CD4-positive, alpha-beta T cell (primary cell): ENCODE measurements around the gene CIPC. TPM values are rescaled to one million over a fixed set of nuclear protein-coding genes. Genes with fewer than 3 reads are reported as not detected.
A peak's percentile ranks its signal among the peaks of the same experiment; 100 is the strongest.

ENCODE experiments used
- ATAC-seq: fragments of 200-7000 bp; cut with Tn5 transposase; one replicate; pipeline ENCODE4 v1.10.0; 2022; ENCODE audit warnings: mild to moderate bottlenecking; ENCODE audit not compliant: poor library complexity
- CTCF ChIA-PET: fragments of 350-600 bp; sonication (Branson Sonifier 250); formaldehyde crosslinking; loops from one replicate; lab custom pipeline; 2021; ENCODE audit warnings: antibody characterized with exemption, inconsistent platforms; lab: Charles Lee
- POLR2A ChIA-PET: fragments of 350-600 bp; sonication (Branson Sonifier 250); formaldehyde crosslinking; loops from one replicate; lab custom pipeline; 2021; ENCODE audit warnings: antibody characterized with exemption, inconsistent platforms; lab: Charles Lee
- DNase-seq, 14 experiments: peaks; one replicate each; pipeline ENCODE4 v3.0.0-alpha.2; 2013 to 2020; ENCODE audit warnings: mixed read lengths in 2 of 14
- H3K27ac ChIP-seq, 2 donors: one replicate each; pipeline versions ENCODE4 v1.5.1 to v1.7.0; 2013; ENCODE audit warnings: low read length in 2 of 2, low read depth in 1 of 2, mild to moderate bottlenecking in 1 of 2
- H3K27me3 ChIP-seq, 2 experiments: 1 replicate in 1 of 2; 2 replicates in 1 of 2; pipeline versions ENCODE4 v1.6.1 to v1.7.0; 2013; ENCODE audit warnings: low read length in 2 of 2, control low read depth in 1 of 2, mild to moderate bottlenecking in 1 of 2, moderate library complexity in 1 of 2; ENCODE audit not compliant: insufficient read depth in 2 of 2, control insufficient read depth in 1 of 2
- H3K36me3 ChIP-seq: one replicate; pipeline ENCODE4 v1.6.1; 2013; ENCODE audit warnings: low read length, control low read depth; ENCODE audit not compliant: insufficient read depth
- H3K4me1 ChIP-seq: one replicate; pipeline ENCODE4 v1.6.1; 2013; ENCODE audit warnings: low read length, control low read depth; ENCODE audit not compliant: insufficient read depth
- H3K4me3 ChIP-seq: one replicate; pipeline ENCODE4 v1.5.1; 2013; ENCODE audit warnings: mild to moderate bottlenecking, low read length, moderate library complexity
- H3K9me3 ChIP-seq, 2 experiments: 1 replicate in 1 of 2; 2 replicates in 1 of 2; pipeline versions ENCODE4 v1.6.1 to v1.7.0; 2013; ENCODE audit warnings: low read length in 2 of 2, mild to moderate bottlenecking in 2 of 2, control low read depth in 1 of 2, moderate library complexity in 1 of 2; ENCODE audit not compliant: control insufficient read depth in 1 of 2, insufficient read depth in 1 of 2
- H3K27ac Mint-ChIP-seq: one replicate; pipeline ENCODE4 v1.8.0; 2020; ENCODE audit warnings: mixed read lengths
- H3K27me3 Mint-ChIP-seq: one replicate; pipeline ENCODE4 v1.8.0; 2021; ENCODE audit warnings: mixed read lengths
- H3K36me3 Mint-ChIP-seq: one replicate; pipeline ENCODE4 v1.8.0; 2021; ENCODE audit warnings: low read depth, mixed read lengths
- H3K4me1 Mint-ChIP-seq: one replicate; pipeline ENCODE4 v1.8.0; 2021; ENCODE audit warnings: low read depth, mixed read lengths
- H3K4me3 Mint-ChIP-seq: one replicate; pipeline ENCODE4 v1.8.0; 2020; ENCODE audit warnings: mild to moderate bottlenecking, mixed read lengths
- H3K9me3 Mint-ChIP-seq: one replicate; pipeline ENCODE4 v1.8.0; 2020; ENCODE audit warnings: mixed read lengths
- intact Hi-C, 2 experiments: fragments of 100-400 bp; cut with DNase I in 1 of 2; cut with micrococcal nuclease in 1 of 2; formaldehyde crosslinking; loops; one replicate each; pipeline versions ENCODE4 v1.15.1 to v1.9.0; 2023 to 2025; cut with DNase I, micrococcal nuclease
- total RNA-seq, 174 experiments: library from RNA in 2 of 174; stranded (reverse) in 2 of 174; gene quantifications; one replicate each; pipeline ENCODE4 v1.2.3 and lab custom pipeline; 2021 to 2026
- TF ChIP-seq, protein P1 (sequence below): fragments of 200-600 bp; IDR thresholded peaks from one replicate; pipeline ENCODE4 v1.8.0; 2022; ENCODE audit warnings: antibody characterized with exemption, mild to moderate bottlenecking

Gene CIPC
- total RNA-seq, 2 experiments from 2014 or later, result 8.2 to 10.7 TPM

DNA sequence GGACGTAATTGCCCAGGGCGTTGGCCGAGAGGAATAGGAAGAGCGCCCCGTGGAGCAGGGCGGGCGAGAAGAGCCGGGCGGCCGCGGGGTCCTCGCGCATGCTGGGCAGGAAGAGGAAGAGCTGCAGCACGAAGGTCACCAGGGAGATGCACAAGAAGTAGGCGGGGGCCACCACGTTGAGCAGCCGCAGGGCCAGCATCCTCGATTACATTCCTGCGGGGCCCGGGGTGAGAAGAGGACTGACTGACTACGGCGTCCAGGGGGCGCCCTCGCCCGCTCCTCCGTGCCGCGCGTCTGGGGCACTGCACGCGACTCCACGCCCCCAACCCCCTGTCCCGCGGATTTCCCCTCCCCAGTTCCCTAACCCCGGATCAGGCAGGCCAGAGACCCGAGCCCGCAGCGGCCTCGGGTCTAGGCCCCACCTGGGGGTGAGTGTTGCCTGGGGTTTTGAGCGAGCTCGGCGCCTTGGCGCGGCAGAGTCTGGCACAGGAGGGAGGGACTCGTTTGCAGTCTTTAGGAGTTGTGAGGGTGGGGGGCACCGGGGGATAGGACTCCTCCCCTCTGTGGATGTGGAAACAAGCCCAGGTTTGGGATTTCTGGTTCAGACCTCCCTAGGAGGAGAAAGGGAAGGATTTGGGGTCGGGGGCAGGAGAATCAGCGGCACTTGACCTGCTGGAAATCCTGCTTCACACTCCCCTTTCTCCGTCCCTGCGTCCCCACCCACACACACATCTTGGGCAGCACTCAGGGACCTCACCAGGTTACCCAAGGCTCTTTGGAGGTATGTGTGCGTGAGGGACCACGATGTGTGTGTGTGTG is 41.7 kb downstream of the CIPC start:
- DNase-seq (peak in 7 of 14 experiments; percentile 13 to 63 (median 32)), ATAC-seq (peak; percentile 60)
- Mint-ChIP-seq H3K27me3 (peaks cover 88% of the 10 kb centered on the region), H3K9me3 (no peaks in the 10 kb centered on the region), H3K4me1 (peaks cover 28% of the 10 kb centered on the region), H3K4me3 (peak overlapping the region; percentile 80), H3K27ac (no peak overlapping the region), H3K36me3 (no peaks in the 10 kb centered on the region)
- Histone ChIP-seq H3K36me3 (no peaks in the 10 kb centered on the region), H3K4me3 (no peak overlapping the region), H3K4me1 (peaks cover 25% of the 10 kb centered on the region), H3K9me3 (peaks cover 0 to 12% of the 10 kb centered on the region in 2 experiments), H3K27ac (no peak overlapping the region), H3K27me3 (peaks cover 70 to 83% of the 10 kb centered on the region in 2 experiments)
- POLR2A ChIA-PET, result no interaction called here
- intact Hi-C loops, result no loop called here
- CTCF ChIA-PET, result no interaction called here
- TF ChIP-seq, protein P1, sequence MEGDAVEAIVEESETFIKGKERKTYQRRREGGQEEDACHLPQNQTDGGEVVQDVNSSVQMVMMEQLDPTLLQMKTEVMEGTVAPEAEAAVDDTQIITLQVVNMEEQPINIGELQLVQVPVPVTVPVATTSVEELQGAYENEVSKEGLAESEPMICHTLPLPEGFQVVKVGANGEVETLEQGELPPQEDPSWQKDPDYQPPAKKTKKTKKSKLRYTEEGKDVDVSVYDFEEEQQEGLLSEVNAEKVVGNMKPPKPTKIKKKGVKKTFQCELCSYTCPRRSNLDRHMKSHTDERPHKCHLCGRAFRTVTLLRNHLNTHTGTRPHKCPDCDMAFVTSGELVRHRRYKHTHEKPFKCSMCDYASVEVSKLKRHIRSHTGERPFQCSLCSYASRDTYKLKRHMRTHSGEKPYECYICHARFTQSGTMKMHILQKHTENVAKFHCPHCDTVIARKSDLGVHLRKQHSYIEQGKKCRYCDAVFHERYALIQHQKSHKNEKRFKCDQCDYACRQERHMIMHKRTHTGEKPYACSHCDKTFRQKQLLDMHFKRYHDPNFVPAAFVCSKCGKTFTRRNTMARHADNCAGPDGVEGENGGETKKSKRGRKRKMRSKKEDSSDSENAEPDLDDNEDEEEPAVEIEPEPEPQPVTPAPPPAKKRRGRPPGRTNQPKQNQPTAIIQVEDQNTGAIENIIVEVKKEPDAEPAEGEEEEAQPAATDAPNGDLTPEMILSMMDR, result peak; percentile 20

DNA sequence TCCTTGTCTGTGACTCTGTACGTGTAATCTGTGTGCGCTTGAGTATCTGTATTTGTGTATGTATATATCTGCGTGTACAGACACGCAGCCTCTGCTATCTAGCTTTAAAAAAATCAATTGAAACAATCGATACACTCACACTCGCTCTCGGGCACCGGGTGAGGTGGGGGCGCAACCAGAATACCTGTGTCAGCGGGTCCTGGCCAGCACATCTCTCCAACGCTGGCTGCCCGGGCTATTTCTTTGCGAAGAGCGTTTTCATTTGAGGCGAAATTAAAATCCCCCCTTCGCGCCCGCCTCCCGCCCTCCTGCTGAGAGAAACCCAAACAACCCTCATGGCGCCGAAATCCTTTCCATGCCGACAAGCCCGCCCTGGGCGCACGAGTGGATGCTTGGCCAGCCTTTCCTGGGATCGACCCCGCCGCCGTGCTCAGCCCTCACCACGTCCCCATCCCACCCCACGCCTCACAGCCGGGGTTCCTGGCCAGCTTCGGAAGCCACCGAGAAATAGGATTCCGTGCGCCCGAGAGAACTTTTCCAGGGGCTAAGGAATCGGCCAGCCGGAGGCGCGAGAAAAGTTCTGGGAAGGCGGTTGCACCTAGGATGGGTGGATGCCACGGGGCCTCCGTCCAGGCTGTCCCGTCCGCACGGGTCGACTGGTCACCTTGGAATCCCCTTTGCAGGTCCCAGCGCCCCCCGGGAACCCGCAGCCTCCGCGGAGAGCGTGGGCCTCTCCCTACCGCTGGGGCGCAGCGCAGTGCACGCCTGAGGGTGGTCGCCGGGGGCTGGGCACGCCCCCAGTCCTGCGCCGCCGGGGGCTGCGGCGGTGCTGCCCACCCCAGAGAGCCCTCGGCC is 42.5 kb downstream of the CIPC start:
- Histone ChIP-seq H3K4me3 (no peak overlapping the region), H3K27me3 (peaks cover 68 to 83% of the 10 kb centered on the region in 2 experiments), H3K4me1 (peaks cover 25% of the 10 kb centered on the region), H3K27ac (no peak overlapping the region), H3K36me3 (no peaks in the 10 kb centered on the region), H3K9me3 (peaks cover 0 to 9% of the 10 kb centered on the region in 2 experiments)
- DNase-seq (no peak), ATAC-seq (no peak)
- TF ChIP-seq, protein P1, result no peak
- H3K4me3 Mint-ChIP-seq, result peak overlapping the region; percentile 80
- peaks cover 88% of the 10 kb centered on the region for H3K27me3 Mint-ChIP-seq
- ChIA-PET CTCF (no interaction called here), POLR2A (no interaction called here)
- H3K4me1 Mint-ChIP-seq, result peaks cover 28% of the 10 kb centered on the region
- no peaks in the 10 kb centered on the region for H3K9me3 Mint-ChIP-seq
- no peak overlapping the region for H3K27ac Mint-ChIP-seq
- H3K36me3 Mint-ChIP-seq, result no peaks in the 10 kb centered on the region
- intact Hi-C loops, result no loop called here

DNA sequence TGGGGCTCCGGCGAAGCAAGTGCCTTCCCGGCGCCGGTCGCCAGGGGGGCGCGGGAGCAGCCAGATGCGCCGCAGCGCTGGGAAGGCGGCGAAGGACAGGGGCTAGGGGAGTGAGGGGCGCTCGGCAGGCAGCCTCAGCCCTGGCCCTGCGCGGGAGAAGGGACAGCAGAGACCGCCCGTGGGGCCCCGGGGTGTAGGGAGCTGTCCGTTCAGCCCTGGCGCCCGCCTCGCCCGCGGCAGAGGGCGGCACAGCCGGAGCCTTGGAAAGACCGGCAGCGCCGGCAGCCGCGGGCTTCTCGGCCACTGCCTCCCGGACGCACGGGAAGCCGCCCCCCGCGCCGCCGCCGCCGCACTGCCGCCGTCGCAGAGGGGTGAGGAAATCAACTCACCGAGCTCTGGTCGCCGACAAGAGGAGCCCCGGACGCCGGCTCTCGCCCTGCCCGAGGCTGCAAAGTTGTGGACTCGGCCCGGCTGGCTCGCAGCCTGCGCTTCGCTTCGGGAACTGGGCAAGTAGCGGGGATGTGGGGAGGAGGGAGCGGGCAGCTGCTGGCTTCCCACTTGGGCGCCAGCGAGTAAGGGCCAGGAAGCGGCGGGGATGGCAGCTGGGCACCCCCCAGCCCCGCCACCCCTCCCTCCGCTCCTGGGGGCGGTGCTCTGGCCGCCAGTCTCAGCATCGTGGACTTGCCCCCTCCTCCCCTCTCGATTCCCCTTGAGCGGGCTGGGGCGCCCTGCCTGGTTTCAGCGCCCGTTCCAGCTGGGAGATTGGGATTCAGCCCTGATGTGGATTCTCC is 43.4 kb downstream of the CIPC start, which contains the start of gene ZDHHC22:
Gene ZDHHC22 (minus strand): TSS at position 578 of the 791 bp plus-strand sequence. CDS start 2,053 bp downstream, outside the sequence.
- ATAC-seq (no peak), DNase-seq (no peak)
- Mint-ChIP-seq H3K4me3 (peak within 1 kb of the TSS; percentile 55), H3K36me3 (no peaks in the 10 kb centered on the region), H3K9me3 (no peaks in the 10 kb centered on the region), H3K27ac (no peak within 1 kb of the TSS), H3K27me3 (peaks cover 88% of the 10 kb centered on the region), H3K4me1 (peaks cover 28% of the 10 kb centered on the region)
- Histone ChIP-seq H3K27me3 (peaks cover 73 to 83% of the 10 kb centered on the region in 2 experiments), H3K4me3 (no peak within 1 kb of the TSS), H3K9me3 (peaks cover 0 to 9% of the 10 kb centered on the region in 2 experiments), H3K27ac (no peak within 1 kb of the TSS), H3K36me3 (no peaks in the 10 kb centered on the region), H3K4me1 (peaks cover 25% of the 10 kb centered on the region)
- ChIA-PET POLR2A (no interaction called here), CTCF (no interaction called here)
- TF ChIP-seq, protein P1, result no peak
- intact Hi-C loops, result no loop called here
